ENCODE data around the gene CDC25C. TPM values are rescaled to one million over a fixed set of nuclear protein-coding genes. Genes with fewer than 3 reads are reported as not detected.
A peak's percentile ranks its signal among the peaks of the same experiment; 100 is the strongest.

CDC25C gene
- total RNA-seq, 1 experiment from 2014 or later, result 14.1 TPM

GRCh38 chr5:138241688-138242571, 89.7 kb downstream of the CDC25C start:
- no TSS peak for BruUV-seq (replicated peaks)
- in situ Hi-C loops (cut with HindIII; ENCODE audit: low pct_unique_long_range_greater_than_20kb, low sequenced_read_pairs), result no loop called here
- intact Hi-C loops (cut with micrococcal nuclease; ENCODE audit: unreplicated experiment), result no loop called here

More at GRCh38 chr5:138241688-138242571, 89.7 kb downstream of the CDC25C start:
- H3K27ac ChIP-seq (ENCODE audit: low read length), result peak overlapping the region; percentile 39
- peaks cover 10% of the 10 kb centered on the region for H3K27me3 ChIP-seq (ENCODE audit: control insufficient read depth, insufficient read depth, low read length)
- peak overlapping the region; percentile 44 to 60 for H3K4me3 ChIP-seq (ENCODE audit: low read depth in 2 of 2, low read length in 2 of 2)
- ATAC-seq (peak; percentile 86), DNase-seq (ENCODE audit: low read depth, low spot score) (no peak)
- peaks cover 6% of the 10 kb centered on the region for H3K4me1 ChIP-seq (ENCODE audit: control insufficient read depth, insufficient read depth, low read length)
- ChIA-PET CTCF (interaction anchor here (0.5 to 0.6 kb wide), 2 partner anchors 41 to 215 kb away, joined by 4 to 15 read pairs; no protein-coding TSS in a partner anchor), POLR2A (interaction anchor here (0.6 to 0.7 kb wide), 2 partner anchors 23 to 34 kb away, joined by 3 to 4 read pairs; no protein-coding TSS in a partner anchor)
- TF ChIP-seq POLR2AphosphoS5 (IDR thresholded peaks at IDR 0.05; ENCODE audit: low read depth, low read length) (no peak), TCF7L2 (IDR thresholded peaks at IDR 0.05; ENCODE audit: low read depth, low read length) (no peak), SIN3A (IDR thresholded peaks at IDR 0.05; ENCODE audit: borderline replicate concordance, insufficient read depth, low read depth, low read length) (no peak), REST (IDR thresholded peaks at IDR 0.05; ENCODE audit: insufficient read depth in 1 of 2, low read depth in 2 of 2, low read length in 1 of 2) (no peak), CTCF (IDR thresholded peaks at IDR 0.05) (no peak)
- no peaks in the 10 kb centered on the region for H3K36me3 ChIP-seq (ENCODE audit: control insufficient read depth, insufficient read depth, low read length)
- no peaks in the 10 kb centered on the region for H3K9me3 ChIP-seq (ENCODE audit: control insufficient read depth, insufficient read depth, low read depth, low read length)
